Measurements from ENCODE around the gene TEX264.

Gene TEX264

GRCh38 chr3:51706021-51706485, 35.0 kb downstream of the TEX264 start:
- Histone ChIP-seq H3K27ac (ENCODE audit: low read depth, low read length) (no peak overlapping the region), H2BK120ac (ENCODE audit: insufficient read depth, low read length, poor library complexity) (no peak overlapping the region), H4K12ac (ENCODE audit: low read depth, low read length) (no peak overlapping the region), H3K4ac (ENCODE audit: low read depth, low read length) (no peak overlapping the region), H2BK12ac (ENCODE audit: low read length) (no peak overlapping the region), H3K79me1 (ENCODE audit: low read length) (no peaks in the 10 kb centered on the region), H3K36me3 (ENCODE audit: control insufficient read depth in 1 of 2, insufficient read depth in 2 of 2, low read length in 2 of 2) (peaks cover 2 to 9% of the 10 kb centered on the region in 2 experiments), H2AK5ac (ENCODE audit: low read length) (no peak overlapping the region), H3K4me1 (ENCODE audit: control insufficient read depth in 1 of 2, insufficient read depth in 2 of 2, low read length in 2 of 2) (no peaks in the 10 kb centered on the region), H2BK5ac (ENCODE audit: low read depth, low read length, poor library complexity) (no peak overlapping the region), H3K79me2 (ENCODE audit: control insufficient read depth, insufficient read depth, low read length, poor library complexity) (no peaks in the 10 kb centered on the region), H4K91ac (ENCODE audit: low read depth, low read length) (no peak overlapping the region), H2AFZ (ENCODE audit: insufficient read depth, low read length, poor library complexity) (no peak overlapping the region), H3K9ac (ENCODE audit: low read length) (no peak overlapping the region), H3K9me3 (ENCODE audit: insufficient read depth, low read depth, low read length) (peaks cover 6% of the 10 kb centered on the region), H3K4me2 (ENCODE audit: low read length) (no peak overlapping the region), H3K27me3 (ENCODE audit: insufficient read depth, low read length) (peaks cover 13% of the 10 kb centered on the region), H3K14ac (ENCODE audit: low read length) (no peak overlapping the region), H4K8ac (ENCODE audit: low read depth, low read length) (no peak overlapping the region), H3K4me3 (ENCODE audit: low read depth, low read length) (no peak overlapping the region), H3K23ac (ENCODE audit: low read length) (no peak overlapping the region), H3K18ac (ENCODE audit: low read length) (no peak overlapping the region)
- WGBS (ENCODE audit: extremely low coverage, insufficient coverage, insufficient read length) = no CpG with 5 or more reads among the region's 3 CpGs
- no peak for DNase-seq

GRCh38 chr3:51706788-51707731, 36.0 kb downstream of the TEX264 start, which contains the start of gene GRM2:
Gene GRM2, plus strand, starts transcription at chr3:51707068. Its CDS starts 1,916 bp downstream, at chr3:51708984.
- Histone ChIP-seq H3K4me2 (ENCODE audit: low read length) (peak within 1 kb of the TSS; percentile 79), H3K14ac (ENCODE audit: low read length) (no peak within 1 kb of the TSS), H3K4me1 (ENCODE audit: control insufficient read depth in 1 of 2, insufficient read depth in 2 of 2, low read length in 2 of 2) (no peaks in the 10 kb centered on the region), H2BK12ac (ENCODE audit: low read length) (no peak within 1 kb of the TSS), H3K27ac (ENCODE audit: low read depth, low read length) (no peak within 1 kb of the TSS), H3K18ac (ENCODE audit: low read length) (no peak within 1 kb of the TSS), H2AK5ac (ENCODE audit: low read length) (no peak within 1 kb of the TSS), H3K9me3 (ENCODE audit: insufficient read depth, low read depth, low read length) (peaks cover 6% of the 10 kb centered on the region), H4K91ac (ENCODE audit: low read depth, low read length) (no peak within 1 kb of the TSS), H2AFZ (ENCODE audit: insufficient read depth, low read length, poor library complexity) (peak within 1 kb of the TSS; percentile 50), H3K4ac (ENCODE audit: low read depth, low read length) (no peak within 1 kb of the TSS), H2BK120ac (ENCODE audit: insufficient read depth, low read length, poor library complexity) (no peak within 1 kb of the TSS), H3K79me2 (ENCODE audit: control insufficient read depth, insufficient read depth, low read length, poor library complexity) (no peaks in the 10 kb centered on the region), H3K4me3 (ENCODE audit: low read depth, low read length) (peak within 1 kb of the TSS; percentile 51), H2BK5ac (ENCODE audit: low read depth, low read length, poor library complexity) (no peak within 1 kb of the TSS), H3K27me3 (ENCODE audit: insufficient read depth, low read length) (peaks cover 13% of the 10 kb centered on the region), H4K12ac (ENCODE audit: low read depth, low read length) (no peak within 1 kb of the TSS), H3K36me3 (ENCODE audit: control insufficient read depth in 1 of 2, insufficient read depth in 2 of 2, low read length in 2 of 2) (peaks cover 2 to 7% of the 10 kb centered on the region in 2 experiments), H3K79me1 (ENCODE audit: low read length) (no peaks in the 10 kb centered on the region), H3K23ac (ENCODE audit: low read length) (no peak within 1 kb of the TSS), H4K8ac (ENCODE audit: low read depth, low read length) (no peak within 1 kb of the TSS), H3K9ac (ENCODE audit: low read length) (no peak within 1 kb of the TSS)
- no CpG with 5 or more reads among the region's 69 CpGs for WGBS (ENCODE audit: extremely low coverage, insufficient coverage, insufficient read length)
- DNase-seq = peak; percentile 57 to 80

- DNase-seq = no peak
- H4K91ac ChIP-seq (ENCODE audit: low read depth, low read length) = no peak overlapping the region
- H3K79me2 ChIP-seq (ENCODE audit: control insufficient read depth, insufficient read depth, low read length, poor library complexity) = no peaks in the 10 kb centered on the region
- H2BK120ac ChIP-seq (ENCODE audit: insufficient read depth, low read length, poor library complexity) = no peak overlapping the region
- no CpG with 5 or more reads among the region's 3 CpGs for WGBS (ENCODE audit: extremely low coverage, insufficient coverage, insufficient read length)
- no peak overlapping the region for H3K4me3 ChIP-seq (ENCODE audit: low read depth, low read length)
- peaks cover 2 to 7% of the 10 kb centered on the region in 2 experiments for H3K36me3 ChIP-seq (ENCODE audit: control insufficient read depth in 1 of 2, insufficient read depth in 2 of 2, low read length in 2 of 2)
- H3K27me3 ChIP-seq (ENCODE audit: insufficient read depth, low read length) = peaks cover 13% of the 10 kb centered on the region
- H3K18ac ChIP-seq (ENCODE audit: low read length) = no peak overlapping the region
- no peak overlapping the region for H3K9ac ChIP-seq (ENCODE audit: low read length)
- peaks cover 6% of the 10 kb centered on the region for H3K9me3 ChIP-seq (ENCODE audit: insufficient read depth, low read depth, low read length)
- H4K12ac ChIP-seq (ENCODE audit: low read depth, low read length) = no peak overlapping the region
- no peak overlapping the region for H3K23ac ChIP-seq (ENCODE audit: low read length)
- no peak overlapping the region for H3K14ac ChIP-seq (ENCODE audit: low read length)
- no peak overlapping the region for H2AK5ac ChIP-seq (ENCODE audit: low read length)
- no peak overlapping the region for H3K4ac ChIP-seq (ENCODE audit: low read depth, low read length)
- no peaks in the 10 kb centered on the region for H3K79me1 ChIP-seq (ENCODE audit: low read length)
- H3K4me1 ChIP-seq (ENCODE audit: control insufficient read depth in 1 of 2, insufficient read depth in 2 of 2, low read length in 2 of 2) = no peaks in the 10 kb centered on the region
- no peak overlapping the region for H2BK5ac ChIP-seq (ENCODE audit: low read depth, low read length, poor library complexity)
- no peak overlapping the region for H3K4me2 ChIP-seq (ENCODE audit: low read length)
- H3K27ac ChIP-seq (ENCODE audit: low read depth, low read length) = no peak overlapping the region
- no peak overlapping the region for H2BK12ac ChIP-seq (ENCODE audit: low read length)
- H2AFZ ChIP-seq (ENCODE audit: insufficient read depth, low read length, poor library complexity) = no peak overlapping the region
- H4K8ac ChIP-seq (ENCODE audit: low read depth, low read length) = no peak overlapping the region
These were observed 37.3 kb downstream of the TEX264 start for GRCh38 chr3:51708216-51708845.

- no peak overlapping the region for H3K14ac ChIP-seq (ENCODE audit: low read length)
- no peak overlapping the region for H3K4ac ChIP-seq (ENCODE audit: low read depth, low read length)
- H4K91ac ChIP-seq (ENCODE audit: low read depth, low read length) = no peak overlapping the region
- no peak overlapping the region for H4K12ac ChIP-seq (ENCODE audit: low read depth, low read length)
- no peak overlapping the region for H2BK12ac ChIP-seq (ENCODE audit: low read length)
- no peak overlapping the region for H3K23ac ChIP-seq (ENCODE audit: low read length)
- no peaks in the 10 kb centered on the region for H3K4me1 ChIP-seq (ENCODE audit: control insufficient read depth in 1 of 2, insufficient read depth in 2 of 2, low read length in 2 of 2)
- H2BK5ac ChIP-seq (ENCODE audit: low read depth, low read length, poor library complexity) = no peak overlapping the region
- no peak overlapping the region for H3K27ac ChIP-seq (ENCODE audit: low read depth, low read length)
- peaks cover 0 to 5% of the 10 kb centered on the region in 2 experiments for H3K36me3 ChIP-seq (ENCODE audit: control insufficient read depth in 1 of 2, insufficient read depth in 2 of 2, low read length in 2 of 2)
- H3K4me3 ChIP-seq (ENCODE audit: low read depth, low read length) = no peak overlapping the region
- no peak overlapping the region for H4K8ac ChIP-seq (ENCODE audit: low read depth, low read length)
- no peak overlapping the region for H2BK120ac ChIP-seq (ENCODE audit: insufficient read depth, low read length, poor library complexity)
- no peak for DNase-seq
- no peak overlapping the region for H2AK5ac ChIP-seq (ENCODE audit: low read length)
- H3K4me2 ChIP-seq (ENCODE audit: low read length) = no peak overlapping the region
- H2AFZ ChIP-seq (ENCODE audit: insufficient read depth, low read length, poor library complexity) = no peak overlapping the region
- no peaks in the 10 kb centered on the region for H3K79me1 ChIP-seq (ENCODE audit: low read length)
- H3K18ac ChIP-seq (ENCODE audit: low read length) = no peak overlapping the region
- no peaks in the 10 kb centered on the region for H3K79me2 ChIP-seq (ENCODE audit: control insufficient read depth, insufficient read depth, low read length, poor library complexity)
- H3K9me3 ChIP-seq (ENCODE audit: insufficient read depth, low read depth, low read length) = peaks cover 6% of the 10 kb centered on the region
- H3K27me3 ChIP-seq (ENCODE audit: insufficient read depth, low read length) = peaks cover 13% of the 10 kb centered on the region
- H3K9ac ChIP-seq (ENCODE audit: low read length) = no peak overlapping the region
- no CpG with 5 or more reads among the region's 17 CpGs for WGBS (ENCODE audit: extremely low coverage, insufficient coverage, insufficient read length)
These were observed 38.0 kb downstream of the TEX264 start for GRCh38 chr3:51709004-51709420.

Measured in trophoblast cell (in vitro differentiated cells and primary cell).